Frontal cortex (tissue), 4 donors: Measurements from ENCODE around the gene CEP20. TPM values are rescaled to one million over a fixed set of nuclear protein-coding genes. Genes with fewer than 3 reads are reported as not detected.
A peak's percentile ranks its signal among the peaks of the same experiment; 100 is the strongest.

Experiments
- DNase-seq, 2 donors: peaks; one replicate each; pipeline ENCODE4 v3.0.0; 2012; ENCODE audit warnings: low spot score in 2 of 2
- FAIRE-seq: peaks from 2 replicates; lab custom pipeline; 2012; peaks lifted over from hg19 to GRCh38; lab: Jason Lieb, UNC
- total RNA-seq: library from RNA; depleted of rRNA; stranded (reverse); fragments of >200 nt; gene quantifications from one replicate; pipeline ENCODE4 v1.2.3, GENCODE V29; 2014
- donor health status: control.
- donor health status: control.
- donor health status: control.

Gene CEP20
- total RNA-seq, 1 donor from 2014 or later: 44.8 TPM

GRCh38 chr16:15899538-15900100 is 11.2 kb upstream of the CEP20 start:
- FAIRE-seq (no peak), DNase-seq (no peak)

- FAIRE-seq (no peak), DNase-seq (no peak)
Observed at GRCh38 chr16:15898654-15899053, 10.3 kb upstream of the CEP20 start.

GRCh38 chr16:15897834-15898254 is 9.4 kb upstream of the CEP20 start:
- no peak for FAIRE-seq
- DNase-seq: no peak

- FAIRE-seq: no peak
- DNase-seq: no peak
Observed at GRCh38 chr16:15897121-15897780, 8.8 kb upstream of the CEP20 start.

- DNase-seq: no peak
- FAIRE-seq: no peak
Observed at GRCh38 chr16:15894571-15895374, 6.4 kb upstream of the CEP20 start.

- no peak for DNase-seq
- no peak for FAIRE-seq
Observed at GRCh38 chr16:15891508-15891907, 3.1 kb upstream of the CEP20 start.

GRCh38 chr16:15887283-15887682 is 1.1 kb downstream of the CEP20 start:
- FAIRE-seq (no peak), DNase-seq (no peak)

GRCh38 chr16:15886078-15886477 is 2.3 kb downstream of the CEP20 start:
- DNase-seq (no peak), FAIRE-seq (no peak)

GRCh38 chr16:15885560-15886001 is 2.8 kb downstream of the CEP20 start:
- FAIRE-seq: no peak

GRCh38 chr16:15882563-15882962 is 5.8 kb downstream of the CEP20 start:
- FAIRE-seq: no peak

More at GRCh38 chr16:15885560-15886001, 2.8 kb downstream of the CEP20 start:
- DNase-seq: no peak

GRCh38 chr16:15881794-15882379 is 6.5 kb downstream of the CEP20 start:
- FAIRE-seq (no peak), DNase-seq (no peak)

More at GRCh38 chr16:15882563-15882962, 5.8 kb downstream of the CEP20 start:
- no peak for DNase-seq

- FAIRE-seq (no peak), DNase-seq (no peak)
Observed at GRCh38 chr16:15880434-15881308, 7.7 kb downstream of the CEP20 start.

GRCh38 chr16:15879255-15879811 is 9.1 kb downstream of the CEP20 start:
- DNase-seq (no peak), FAIRE-seq (no peak)

- DNase-seq (no peak), FAIRE-seq (no peak)
Observed at GRCh38 chr16:15876503-15876902, 11.9 kb downstream of the CEP20 start.

GRCh38 chr16:15874745-15875314 is 13.6 kb downstream of the CEP20 start:
- DNase-seq (no peak), FAIRE-seq (peak; percentile 39)

- DNase-seq: no peak
- FAIRE-seq: no peak
Observed at GRCh38 chr16:15873737-15874136, 14.7 kb downstream of the CEP20 start.

- DNase-seq: no peak
- no peak for FAIRE-seq
Observed at GRCh38 chr16:15873301-15873700, 15.1 kb downstream of the CEP20 start.

- no peak for FAIRE-seq
- no peak for DNase-seq
Observed at GRCh38 chr16:15870011-15870410, 18.4 kb downstream of the CEP20 start.

GRCh38 chr16:15866451-15866850 is 22.0 kb downstream of the CEP20 start:
- peak; percentile 47 for FAIRE-seq
- no peak for DNase-seq
